Right lobe of liver (tissue), 4 donors: Measurements from ENCODE around the gene POLR1F.

ENCODE experiments used
- POLR2A ChIP-seq: fragments of 450-650 bp; IDR thresholded peaks from one replicate; pipeline ENCODE4 v1.6.1; 2017; ENCODE audit warnings: antibody characterized with exemption, mild to moderate bottlenecking
- TF ChIP-seq, protein P1 (sequence below), 4 donors: fragments of 200-600 bp in 3 of 4; fragments of 450-650 bp in 1 of 4; IDR thresholded peaks; one replicate each; pipeline versions ENCODE4 v1.5.1 to v1.8.0; 2016 to 2022; ENCODE audit warnings: antibody characterized with exemption in 4 of 4, mild to moderate bottlenecking in 2 of 4
- donor health status: DM: no; HTN: no; CAD: no.
- donor health status: DM: no; HTN: no; CAD: no.
- donor health status: DM: no; HTN: yes; CAD: no.

DNA sequence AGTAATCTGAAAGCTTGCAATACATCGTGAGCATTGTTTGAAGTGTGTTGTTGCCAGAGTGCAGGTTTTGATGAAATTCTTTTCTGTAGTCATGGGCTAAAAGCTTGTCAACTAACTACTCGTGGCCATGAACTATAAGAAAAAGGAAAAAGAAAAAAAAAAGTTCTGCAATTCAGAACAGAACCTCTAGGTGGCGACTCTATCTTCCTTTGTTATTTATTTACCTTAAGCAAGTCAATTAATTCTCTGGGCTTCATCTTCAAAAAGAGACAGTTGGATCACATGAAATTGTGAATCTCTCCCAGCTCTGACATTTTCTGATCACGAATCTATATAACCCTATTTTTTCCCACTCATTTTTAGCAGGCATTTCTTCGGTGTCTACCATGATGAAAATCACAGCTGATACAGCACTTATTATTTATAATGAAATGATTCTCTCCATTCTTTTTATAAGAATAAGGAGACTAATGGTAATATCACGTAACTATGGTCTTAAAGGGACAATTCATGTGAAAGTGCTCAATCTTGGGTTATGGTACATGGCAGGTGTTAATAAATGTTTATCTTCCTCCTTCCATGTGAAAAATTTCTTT is 45.8 kb upstream of the POLR1F start:
- no peak for TF ChIP-seq POLR2A
- TF ChIP-seq, protein P1, sequence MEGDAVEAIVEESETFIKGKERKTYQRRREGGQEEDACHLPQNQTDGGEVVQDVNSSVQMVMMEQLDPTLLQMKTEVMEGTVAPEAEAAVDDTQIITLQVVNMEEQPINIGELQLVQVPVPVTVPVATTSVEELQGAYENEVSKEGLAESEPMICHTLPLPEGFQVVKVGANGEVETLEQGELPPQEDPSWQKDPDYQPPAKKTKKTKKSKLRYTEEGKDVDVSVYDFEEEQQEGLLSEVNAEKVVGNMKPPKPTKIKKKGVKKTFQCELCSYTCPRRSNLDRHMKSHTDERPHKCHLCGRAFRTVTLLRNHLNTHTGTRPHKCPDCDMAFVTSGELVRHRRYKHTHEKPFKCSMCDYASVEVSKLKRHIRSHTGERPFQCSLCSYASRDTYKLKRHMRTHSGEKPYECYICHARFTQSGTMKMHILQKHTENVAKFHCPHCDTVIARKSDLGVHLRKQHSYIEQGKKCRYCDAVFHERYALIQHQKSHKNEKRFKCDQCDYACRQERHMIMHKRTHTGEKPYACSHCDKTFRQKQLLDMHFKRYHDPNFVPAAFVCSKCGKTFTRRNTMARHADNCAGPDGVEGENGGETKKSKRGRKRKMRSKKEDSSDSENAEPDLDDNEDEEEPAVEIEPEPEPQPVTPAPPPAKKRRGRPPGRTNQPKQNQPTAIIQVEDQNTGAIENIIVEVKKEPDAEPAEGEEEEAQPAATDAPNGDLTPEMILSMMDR (IDR thresholded peaks at IDR 0.05) = peak; percentile 45 to 72 (median 68)
